Measurements from ENCODE around the gene PACRG. TPM values are rescaled to one million over a fixed set of nuclear protein-coding genes. Genes with fewer than 3 reads are reported as not detected.

The PACRG gene
- total RNA-seq, 2 donors from 2014 or later = 2.9 to 63.8 TPM

DNA sequence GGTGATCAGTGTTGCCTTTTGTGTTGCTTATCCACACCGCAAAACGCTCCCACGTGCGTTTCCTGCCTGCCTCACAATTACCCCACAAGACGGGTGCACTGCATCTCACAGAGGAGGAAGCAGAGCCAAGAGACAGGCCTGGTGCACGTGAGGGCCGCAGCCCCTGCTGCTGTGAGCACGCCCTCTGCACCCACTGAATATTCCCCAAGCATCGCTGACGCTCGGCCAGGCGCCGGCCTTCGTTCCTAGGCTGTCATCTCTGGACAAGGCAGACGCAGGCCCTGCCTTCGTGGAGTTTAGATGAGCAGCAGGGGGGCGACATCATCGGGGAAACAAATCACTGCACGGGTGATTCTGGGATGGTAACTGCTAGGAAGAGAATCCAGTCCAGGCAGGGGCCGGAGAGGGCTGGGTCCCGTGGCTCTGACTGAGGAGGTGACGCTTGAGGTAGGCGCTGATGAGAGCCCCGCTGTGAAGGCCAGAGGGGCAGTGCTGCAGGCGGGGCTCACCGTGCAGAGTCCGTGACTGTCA is 524.4 kb downstream of the PACRG start:
- DNase-seq (ENCODE audit: low spot score) = no peak
- intact Hi-C loops (cut with DNase I) = no loop called here
- Histone ChIP-seq H3K9me3 (no peaks in the 10 kb centered on the region), H3K4me1 (replicated peaks) (no peaks in the 10 kb centered on the region), H3K4me3 (no peak overlapping the region), H3K27me3 (replicated peaks; ENCODE audit: insufficient read depth) (no peaks in the 10 kb centered on the region), H3K36me3 (no peaks in the 10 kb centered on the region), H3K27ac (no peak overlapping the region)
- no peak for TF ChIP-seq POLR2A (IDR thresholded peaks at IDR 0.05)
- no peak for TF ChIP-seq CTCF (IDR thresholded peaks at IDR 0.05)
- TF ChIP-seq POLR2AphosphoS5 (IDR thresholded peaks at IDR 0.05) = no peak
- 84% methylated on average over 22 of the region's 27 CpGs for WGBS

DNA sequence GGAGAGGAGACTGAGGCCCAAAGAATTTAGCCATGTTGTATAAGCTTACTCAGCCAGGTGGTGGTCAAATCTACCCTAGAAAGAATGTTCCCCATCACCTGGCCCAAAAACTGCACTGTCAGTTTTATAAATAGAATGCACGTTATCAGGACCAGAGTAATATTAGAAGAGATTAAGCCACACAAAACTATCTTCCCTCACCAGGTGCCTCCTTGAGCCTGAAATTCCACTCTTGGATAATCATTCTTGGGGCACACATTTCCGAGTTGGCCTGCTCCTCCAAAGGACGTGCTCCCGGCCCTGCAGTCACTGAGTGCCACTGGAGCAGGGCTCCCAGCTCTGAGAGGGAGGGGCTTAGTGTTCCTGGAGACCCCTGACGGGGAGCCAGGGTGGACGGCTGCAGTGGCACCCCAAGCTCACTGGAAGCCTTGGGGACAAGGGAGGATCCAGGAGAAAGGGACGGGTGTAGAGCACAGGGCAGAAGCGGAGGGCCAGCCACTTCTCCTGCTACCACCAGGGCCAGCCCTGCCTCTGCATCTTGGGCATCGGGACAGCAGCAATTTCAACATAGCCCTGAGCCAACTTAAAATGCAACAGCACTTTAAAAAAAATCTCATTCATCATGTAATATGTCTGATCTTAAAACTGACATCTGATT is 525.9 kb downstream of the PACRG start:
- no peaks in the 10 kb centered on the region for H3K4me1 ChIP-seq (replicated peaks)
- TF ChIP-seq POLR2A (IDR thresholded peaks at IDR 0.05) = no peak
- TF ChIP-seq POLR2AphosphoS5 (IDR thresholded peaks at IDR 0.05) = no peak
- no peak for TF ChIP-seq CTCF (IDR thresholded peaks at IDR 0.05)
- DNase-seq (ENCODE audit: low spot score) = no peak
- H3K9me3 ChIP-seq = no peaks in the 10 kb centered on the region
- intact Hi-C loops (cut with DNase I) = no loop called here
- no peak overlapping the region for H3K4me3 ChIP-seq
- no peak overlapping the region for H3K27ac ChIP-seq
- no peaks in the 10 kb centered on the region for H3K27me3 ChIP-seq (replicated peaks; ENCODE audit: insufficient read depth)
- 78% methylated on average over 9 of the region's 9 CpGs for WGBS
- H3K36me3 ChIP-seq = no peaks in the 10 kb centered on the region

DNA sequence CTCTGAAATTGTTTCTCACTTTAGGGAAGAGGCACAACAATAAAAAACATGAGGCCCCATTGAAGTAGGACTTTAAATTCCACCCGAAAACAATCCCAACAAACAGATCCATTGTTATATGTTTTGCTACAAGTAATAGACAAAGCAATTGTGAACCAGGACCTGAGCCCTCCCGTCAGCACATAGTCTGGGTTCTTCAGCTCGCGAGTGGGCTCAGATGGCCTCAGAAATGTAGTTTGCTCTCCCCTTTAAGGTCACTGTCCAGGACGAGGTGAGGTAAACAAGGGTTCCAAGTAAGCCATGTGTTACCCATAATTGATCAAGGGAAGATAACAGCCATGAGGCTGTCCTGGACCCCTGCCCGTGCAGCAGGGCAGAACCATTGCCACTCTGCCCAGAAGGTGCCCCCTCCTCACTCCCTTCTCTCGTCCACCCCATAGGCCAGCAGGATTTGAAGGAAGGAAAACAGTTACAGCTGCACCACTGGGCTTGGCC is 526.6 kb downstream of the PACRG start:
- no peak for TF ChIP-seq CTCF (IDR thresholded peaks at IDR 0.05)
- no peak for TF ChIP-seq POLR2A (IDR thresholded peaks at IDR 0.05)
- H3K4me1 ChIP-seq (replicated peaks) = no peaks in the 10 kb centered on the region
- no peak overlapping the region for H3K27ac ChIP-seq
- WGBS = 86% methylated on average over 7 of the region's 7 CpGs
- no peak overlapping the region for H3K4me3 ChIP-seq
- intact Hi-C loops (cut with DNase I) = no loop called here
- H3K36me3 ChIP-seq = no peaks in the 10 kb centered on the region
- no peak for DNase-seq (ENCODE audit: low spot score)
- no peaks in the 10 kb centered on the region for H3K27me3 ChIP-seq (replicated peaks; ENCODE audit: insufficient read depth)
- H3K9me3 ChIP-seq = no peaks in the 10 kb centered on the region

DNA sequence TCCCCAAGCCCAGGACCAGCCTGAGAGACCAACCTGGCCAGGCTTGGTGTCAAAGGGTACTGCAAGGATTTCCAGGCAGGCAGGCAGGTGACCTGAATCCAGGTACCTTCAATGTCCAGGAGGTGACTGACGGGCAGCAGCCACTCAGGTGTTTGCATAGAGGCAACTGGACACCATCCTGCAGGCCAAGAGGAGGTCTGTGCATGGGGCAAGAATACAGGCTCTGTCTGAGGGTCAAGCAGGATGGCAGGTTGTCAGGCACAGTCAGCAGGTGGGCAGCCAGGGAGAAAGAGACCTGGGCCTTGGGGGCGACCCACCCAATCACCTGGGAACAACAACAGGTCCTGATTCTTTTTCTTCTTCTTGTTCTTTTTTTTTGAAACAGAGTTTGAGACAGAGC is 527.5 kb downstream of the PACRG start:
- H3K27ac ChIP-seq = no peak overlapping the region
- no peaks in the 10 kb centered on the region for H3K9me3 ChIP-seq
- no peak overlapping the region for H3K4me3 ChIP-seq
- intact Hi-C loops (cut with DNase I) = no loop called here
- no peaks in the 10 kb centered on the region for H3K27me3 ChIP-seq (replicated peaks; ENCODE audit: insufficient read depth)
- WGBS = 96% methylated on average over 2 of the region's 2 CpGs
- no peaks in the 10 kb centered on the region for H3K4me1 ChIP-seq (replicated peaks)
- TF ChIP-seq POLR2A (IDR thresholded peaks at IDR 0.05) (no peak), CTCF (IDR thresholded peaks at IDR 0.05) (no peak), POLR2AphosphoS5 (IDR thresholded peaks at IDR 0.05) (no peak)
- no peaks in the 10 kb centered on the region for H3K36me3 ChIP-seq
- DNase-seq (ENCODE audit: low spot score) = no peak

DNA sequence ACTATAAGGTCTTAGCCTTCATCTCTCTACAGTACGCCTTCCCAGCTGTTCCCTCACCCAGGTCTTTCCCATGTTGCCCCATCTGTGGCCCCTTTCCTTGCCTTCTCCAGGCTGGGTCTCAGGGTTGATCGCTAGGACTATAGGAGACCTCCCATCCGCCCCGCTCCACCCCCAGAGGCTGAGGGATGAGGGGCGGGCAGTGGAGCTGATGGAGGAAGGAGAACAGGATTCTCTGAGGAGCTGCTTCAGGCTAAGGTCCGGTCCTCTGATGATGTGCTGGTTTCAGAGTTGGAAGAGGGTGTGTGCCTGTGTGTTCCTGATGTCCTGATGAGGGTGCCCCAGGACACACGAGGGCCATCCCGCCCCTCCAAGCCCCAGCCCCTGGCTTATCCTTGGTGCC is 531.9 kb downstream of the PACRG start:
- no peak overlapping the region for H3K4me3 ChIP-seq
- TF ChIP-seq POLR2AphosphoS5 (IDR thresholded peaks at IDR 0.05) (no peak), POLR2A (IDR thresholded peaks at IDR 0.05) (no peak)
- H3K9me3 ChIP-seq = no peaks in the 10 kb centered on the region
- no peak for DNase-seq (ENCODE audit: low spot score)
- H3K27ac ChIP-seq = no peak overlapping the region
- intact Hi-C loops (cut with DNase I) = no loop called here
- no peaks in the 10 kb centered on the region for H3K36me3 ChIP-seq
- H3K4me1 ChIP-seq (replicated peaks) = no peaks in the 10 kb centered on the region
- WGBS = 66% methylated on average over 8 of the region's 8 CpGs
- no peaks in the 10 kb centered on the region for H3K27me3 ChIP-seq (replicated peaks; ENCODE audit: insufficient read depth)

Data from prostate gland (tissue), 2 donors.